Activated naive CD8-positive, alpha-beta T cell treated with anti-CD3 and anti-CD28 coated beads, Interleukin-2, amount 10 ng/mL, durations not matched to agents 7 days and 5 days (primary cell): ENCODE measurements around the gene PERM1. TPM values are rescaled to one million over a fixed set of nuclear protein-coding genes. Genes with fewer than 3 reads are reported as not detected.
A peak's percentile ranks its signal among the peaks of the same experiment; 100 is the strongest.
"Not testable (repeated sequence)": the region's sequence is repeated elsewhere in the genome, so short reads cannot be mapped to it uniquely, and the experiment has no call there.

Experiments used
- ATAC-seq: fragments of 150-1000 bp; cut with Tn5 transposase; one replicate; pipeline ENCODE4 v1.10.0; 2021; ENCODE audit warnings: low read depth, moderate library complexity
- POLR2A ChIA-PET: fragments of 350-600 bp; sonication (Branson Sonifier 250); formaldehyde crosslinking; loops from one replicate; lab custom pipeline; 2021; ENCODE audit warnings: antibody characterized with exemption; lab: Charles Lee
- DNase-seq: peaks from one replicate; pipeline ENCODE4 v3.0.0; 2021
- H3K27ac Mint-ChIP-seq: one replicate; pipeline ENCODE4 v1.8.0; 2022; ENCODE audit warnings: mild to moderate bottlenecking, mixed read lengths
- H3K27me3 Mint-ChIP-seq: one replicate; pipeline ENCODE4 v1.8.0; 2022; ENCODE audit warnings: mild to moderate bottlenecking, moderate library complexity, mixed read lengths
- H3K36me3 Mint-ChIP-seq: one replicate; pipeline ENCODE4 v1.8.0; 2021; ENCODE audit warnings: mild to moderate bottlenecking, mixed read lengths
- H3K4me1 Mint-ChIP-seq: one replicate; pipeline ENCODE4 v1.8.0; 2021; ENCODE audit warnings: mixed read lengths
- H3K4me3 Mint-ChIP-seq: one replicate; pipeline ENCODE4 v1.8.0; 2022; ENCODE audit warnings: mild to moderate bottlenecking, moderate library complexity, mixed read lengths
- H3K9me3 Mint-ChIP-seq: one replicate; pipeline ENCODE4 v1.8.0; 2021; ENCODE audit warnings: mixed read lengths
- total RNA-seq, 2 experiments: library from RNA; stranded (reverse); gene quantifications; one replicate each; pipeline ENCODE4 v1.2.3, GENCODE V29; 2021

PERM1 gene
- total RNA-seq = not detected

GRCh38 chr1:981955-982558 is at the start of gene PERM1:
TSS of gene PERM1 (minus strand) at chr1:982093. CDS start at chr1:981029, 1,064 bp downstream.
- no peaks in the 10 kb centered on the region for H3K4me1 Mint-ChIP-seq
- POLR2A ChIA-PET = no interaction called here
- DNase-seq = no peak
- no peak within 1 kb of the TSS for H3K4me3 Mint-ChIP-seq
- no peak within 1 kb of the TSS for H3K27ac Mint-ChIP-seq
- no peak for ATAC-seq
- H3K36me3 Mint-ChIP-seq = peaks cover 1% of the 10 kb centered on the region
- no peaks in the 10 kb centered on the region for H3K9me3 Mint-ChIP-seq
- peaks cover 19% of the 10 kb centered on the region for H3K27me3 Mint-ChIP-seq

GRCh38 chr1:1030867-1031658 is 49.2 kb upstream of the PERM1 start:
- H3K4me1 Mint-ChIP-seq, H3K27ac Mint-ChIP-seq, ATAC-seq, H3K27me3 Mint-ChIP-seq, POLR2A ChIA-PET, DNase-seq, H3K9me3 Mint-ChIP-seq, H3K4me3 Mint-ChIP-seq, H3K36me3 Mint-ChIP-seq: not testable (repeated sequence)

GRCh38 chr1:1027791-1028190 is 45.9 kb upstream of the PERM1 start:
- Mint-ChIP-seq H3K9me3 (no peaks in the 10 kb centered on the region), H3K4me1 (peaks cover 4% of the 10 kb centered on the region), H3K4me3 (no peak overlapping the region), H3K27me3 (no peaks in the 10 kb centered on the region), H3K27ac (no peak overlapping the region), H3K36me3 (no peaks in the 10 kb centered on the region)
- POLR2A ChIA-PET = no interaction called here
- no peak for DNase-seq
- no peak for ATAC-seq

GRCh38 chr1:1026599-1027413 is 44.9 kb upstream of the PERM1 start:
- ATAC-seq (no peak), DNase-seq (no peak)
- POLR2A ChIA-PET = interaction anchor here (0.7 kb wide), 1 partner anchor 10 kb away, joined by 3 read pairs; no protein-coding TSS in a partner anchor
- no peaks in the 10 kb centered on the region for H3K9me3 Mint-ChIP-seq
- H3K27ac Mint-ChIP-seq = no peak overlapping the region
- H3K4me3 Mint-ChIP-seq = no peak overlapping the region
- no peaks in the 10 kb centered on the region for H3K36me3 Mint-ChIP-seq
- no peaks in the 10 kb centered on the region for H3K4me1 Mint-ChIP-seq
- H3K27me3 Mint-ChIP-seq = peaks cover 2% of the 10 kb centered on the region

- POLR2A ChIA-PET = no interaction called here
- Mint-ChIP-seq H3K27me3 (peaks cover 2% of the 10 kb centered on the region), H3K4me3 (no peak overlapping the region), H3K9me3 (no peaks in the 10 kb centered on the region), H3K27ac (no peak overlapping the region), H3K4me1 (no peaks in the 10 kb centered on the region), H3K36me3 (no peaks in the 10 kb centered on the region)
- DNase-seq (no peak), ATAC-seq (no peak)
These were observed 43.8 kb upstream of the PERM1 start for GRCh38 chr1:1025730-1026129.

- no peaks in the 10 kb centered on the region for H3K9me3 Mint-ChIP-seq
- H3K4me1 Mint-ChIP-seq = no peaks in the 10 kb centered on the region
- no peak overlapping the region for H3K4me3 Mint-ChIP-seq
- POLR2A ChIA-PET = no interaction called here
- peaks cover 2% of the 10 kb centered on the region for H3K27me3 Mint-ChIP-seq
- H3K36me3 Mint-ChIP-seq = no peaks in the 10 kb centered on the region
- ATAC-seq = no peak
- H3K27ac Mint-ChIP-seq = no peak overlapping the region
- no peak for DNase-seq
These were observed 43.1 kb upstream of the PERM1 start for GRCh38 chr1:1024771-1025699.

GRCh38 chr1:1024149-1024770 is 42.4 kb upstream of the PERM1 start:
- Mint-ChIP-seq H3K4me3 (no peak overlapping the region), H3K27ac (no peak overlapping the region), H3K9me3 (no peaks in the 10 kb centered on the region), H3K27me3 (peaks cover 2% of the 10 kb centered on the region), H3K4me1 (no peaks in the 10 kb centered on the region), H3K36me3 (no peaks in the 10 kb centered on the region)
- POLR2A ChIA-PET = no interaction called here
- DNase-seq (no peak), ATAC-seq (no peak)

- Mint-ChIP-seq H3K27ac (no peak overlapping the region), H3K4me3 (no peak overlapping the region), H3K4me1 (no peaks in the 10 kb centered on the region), H3K27me3 (peaks cover 2% of the 10 kb centered on the region), H3K9me3 (no peaks in the 10 kb centered on the region), H3K36me3 (no peaks in the 10 kb centered on the region)
- no peak for DNase-seq
- ATAC-seq = no peak
- POLR2A ChIA-PET = no interaction called here
These were observed 41.8 kb upstream of the PERM1 start for GRCh38 chr1:1023700-1024099.

- DNase-seq (no peak), ATAC-seq (no peak)
- Mint-ChIP-seq H3K4me3 (peak overlapping the region; percentile 1), H3K27me3 (peaks cover 2% of the 10 kb centered on the region), H3K27ac (no peak overlapping the region), H3K36me3 (peaks cover under 1% of the 10 kb centered on the region), H3K9me3 (no peaks in the 10 kb centered on the region), H3K4me1 (peaks cover 1% of the 10 kb centered on the region)
- POLR2A ChIA-PET = interaction anchor here (0.7 to 1.2 kb wide), 3 partner anchors 9 to 353 kb away, joined by 3 to 4 read pairs (median 3); partner anchors contain the start of genes AURKAIP1 and ISG15
These were observed 40.6 kb upstream of the PERM1 start for GRCh38 chr1:1022302-1023009.

GRCh38 chr1:1021920-1022259 is 40.0 kb upstream of the PERM1 start:
- peaks cover 7% of the 10 kb centered on the region for H3K36me3 Mint-ChIP-seq
- POLR2A ChIA-PET = interaction anchor here (0.7 to 1.2 kb wide), 3 partner anchors 8 to 353 kb away, joined by 3 to 4 read pairs (median 3); partner anchors contain the start of genes AURKAIP1 and ISG15
- ATAC-seq (no peak), DNase-seq (no peak)
- peaks cover 2% of the 10 kb centered on the region for H3K27me3 Mint-ChIP-seq
- H3K4me1 Mint-ChIP-seq = peaks cover 6% of the 10 kb centered on the region
- H3K27ac Mint-ChIP-seq = no peak overlapping the region
- H3K4me3 Mint-ChIP-seq = no peak overlapping the region
- no peaks in the 10 kb centered on the region for H3K9me3 Mint-ChIP-seq

- no peaks in the 10 kb centered on the region for H3K9me3 Mint-ChIP-seq
- H3K4me3 Mint-ChIP-seq = peak overlapping the region; percentile 47
- DNase-seq (no peak), ATAC-seq (no peak)
- no peak overlapping the region for H3K27ac Mint-ChIP-seq
- peaks cover 2% of the 10 kb centered on the region for H3K27me3 Mint-ChIP-seq
- peaks cover 9% of the 10 kb centered on the region for H3K36me3 Mint-ChIP-seq
- POLR2A ChIA-PET = interaction anchor here (1.0 to 1.2 kb wide), 2 partner anchors 8 to 44 kb away, joined by 3 to 4 read pairs; partner anchors contain the start of gene ISG15
- H3K4me1 Mint-ChIP-seq = peaks cover 6% of the 10 kb centered on the region
These were observed 39.4 kb upstream of the PERM1 start for GRCh38 chr1:1021010-1021919.
